GM18517 (cell line): ENCODE results near the gene RAB27B.

ENCODE experiments used
- ATAC-seq: cut with Tn5 transposase; IDR thresholded peaks from one replicate; pipeline ENCODE4 v1.9.1; 2021; ENCODE audit warnings: mild to moderate bottlenecking, moderate library complexity; ENCODE audit not compliant: unreplicated experiment

The RAB27B gene

DNA sequence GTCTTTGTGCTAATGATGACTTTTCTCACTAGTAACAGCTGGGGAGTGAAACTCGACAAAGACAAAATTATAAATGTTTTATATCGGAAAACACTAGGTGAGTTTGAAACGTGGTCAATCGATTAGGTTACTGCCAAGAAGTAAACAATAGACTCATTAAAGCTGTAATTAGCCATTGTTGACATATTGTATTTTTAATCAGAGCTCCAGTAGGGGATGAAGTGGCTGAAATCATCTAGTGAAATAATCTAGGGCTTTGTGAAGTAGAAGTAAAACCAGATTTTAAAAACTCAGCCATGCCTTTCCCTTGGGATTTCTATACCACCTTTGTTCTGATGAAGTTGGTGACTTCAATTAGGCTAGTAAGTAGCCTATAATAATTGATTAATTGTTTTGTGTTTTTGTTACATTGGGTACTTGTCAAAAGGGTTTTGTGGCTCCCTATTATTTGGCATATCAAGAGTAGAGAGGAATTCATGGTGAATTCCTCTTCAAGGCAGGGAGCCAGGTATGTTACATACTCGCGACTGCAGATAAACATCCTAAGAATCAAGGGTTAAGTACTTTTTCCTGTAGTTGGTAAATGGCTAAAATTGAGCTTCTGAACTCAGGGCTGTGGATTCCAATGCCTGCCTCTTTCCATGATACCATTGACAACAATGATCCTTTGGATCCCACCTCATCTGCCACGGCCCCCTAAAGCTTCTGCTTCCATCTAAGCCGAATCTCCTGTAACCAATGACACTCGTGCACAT is 31.6 kb downstream of the RAB27B start:
- no peak for ATAC-seq

DNA sequence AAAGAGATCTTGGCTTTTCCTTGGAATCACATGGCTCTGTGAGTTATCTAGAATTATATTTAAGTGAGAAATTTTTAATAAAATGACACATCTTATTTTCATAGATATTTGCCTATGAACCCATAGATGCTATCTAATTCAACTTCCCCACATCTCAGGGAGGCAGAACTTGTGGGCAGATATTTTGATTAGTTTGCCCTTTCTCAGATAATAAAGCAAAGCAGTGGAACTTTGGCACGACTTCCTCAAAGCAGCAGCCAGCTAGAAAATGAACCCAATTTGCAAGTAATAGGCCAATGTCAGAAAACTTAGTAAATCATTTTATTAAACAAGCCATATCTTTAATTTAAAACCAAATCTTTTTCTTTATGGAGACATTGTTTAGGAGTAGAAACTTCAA is 32.7 kb downstream of the RAB27B start:
- ATAC-seq = no peak

DNA sequence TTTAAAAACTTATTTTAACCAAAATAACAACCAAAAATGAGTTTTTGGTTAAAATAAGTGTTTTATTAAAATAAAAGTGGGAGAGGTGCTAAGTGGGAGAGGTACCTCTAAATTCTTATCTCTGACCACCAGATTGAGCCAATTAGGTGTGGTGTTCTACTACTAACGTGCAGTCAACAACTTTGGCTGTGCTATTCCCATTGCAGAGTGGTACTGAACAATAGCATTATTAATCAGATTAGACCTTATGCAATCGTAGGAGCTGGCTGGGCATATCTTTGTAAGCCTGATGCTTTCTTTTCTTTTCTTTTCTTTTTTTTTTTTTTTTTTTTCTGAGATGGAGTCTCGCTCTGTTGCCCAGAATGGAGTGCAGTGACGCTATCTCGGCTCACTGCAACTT is 38.9 kb downstream of the RAB27B start:
- no peak for ATAC-seq

DNA sequence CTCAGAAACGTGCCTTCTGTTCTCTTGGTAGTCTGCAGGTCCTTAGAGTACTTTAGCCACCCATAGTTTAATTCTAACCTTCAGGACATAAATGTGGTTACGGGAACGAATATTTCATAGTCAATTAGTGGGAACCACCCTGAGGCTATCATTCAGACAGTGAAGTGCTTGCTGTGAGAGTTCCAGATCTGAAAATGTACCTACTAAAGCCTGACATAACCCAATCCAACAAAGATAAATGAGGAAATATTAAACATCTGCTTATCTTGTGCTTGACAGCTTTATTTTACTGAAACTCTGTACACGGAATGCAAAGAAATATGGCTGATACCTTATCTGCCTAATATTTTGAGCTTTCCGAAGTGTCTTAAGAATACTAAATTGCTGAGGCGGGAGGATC is 43.0 kb downstream of the RAB27B start:
- ATAC-seq = no peak

DNA sequence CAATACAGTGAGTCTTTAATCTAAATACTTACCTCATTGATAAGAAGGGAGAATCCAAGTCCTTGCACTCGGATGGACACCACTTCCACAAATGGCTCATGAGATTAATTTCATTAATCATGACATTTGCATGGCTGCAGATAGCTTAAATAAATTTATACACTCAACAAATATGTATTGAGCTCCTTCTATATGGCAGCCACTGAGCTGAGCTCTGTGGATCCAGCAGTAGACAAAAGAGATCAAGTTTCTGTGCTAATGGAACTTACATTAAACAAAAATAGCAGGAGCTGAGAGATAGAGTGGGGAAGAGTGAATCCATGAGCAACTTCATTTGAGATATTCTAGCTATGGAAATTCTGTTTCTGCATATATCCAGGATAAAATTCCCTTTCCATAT is 44.4 kb downstream of the RAB27B start:
- no peak for ATAC-seq

DNA sequence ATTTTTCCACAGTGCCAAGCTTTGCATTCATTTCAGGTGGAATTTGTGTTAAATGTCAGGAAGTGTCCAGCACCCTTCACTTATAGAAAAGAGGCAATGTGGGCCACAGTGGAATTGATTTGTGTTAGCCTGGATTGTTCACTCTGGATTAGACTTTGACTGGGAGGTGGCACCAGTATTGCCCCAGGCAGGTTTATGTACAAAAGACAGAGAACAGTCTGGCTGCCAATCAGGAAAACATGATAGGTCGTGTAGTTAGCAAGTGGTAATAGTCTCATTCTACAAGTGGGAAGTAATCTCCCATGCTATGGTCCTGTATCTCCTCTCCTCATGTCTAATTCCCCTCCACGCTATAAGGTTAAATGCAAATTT is 45.6 kb downstream of the RAB27B start:
- ATAC-seq = no peak

DNA sequence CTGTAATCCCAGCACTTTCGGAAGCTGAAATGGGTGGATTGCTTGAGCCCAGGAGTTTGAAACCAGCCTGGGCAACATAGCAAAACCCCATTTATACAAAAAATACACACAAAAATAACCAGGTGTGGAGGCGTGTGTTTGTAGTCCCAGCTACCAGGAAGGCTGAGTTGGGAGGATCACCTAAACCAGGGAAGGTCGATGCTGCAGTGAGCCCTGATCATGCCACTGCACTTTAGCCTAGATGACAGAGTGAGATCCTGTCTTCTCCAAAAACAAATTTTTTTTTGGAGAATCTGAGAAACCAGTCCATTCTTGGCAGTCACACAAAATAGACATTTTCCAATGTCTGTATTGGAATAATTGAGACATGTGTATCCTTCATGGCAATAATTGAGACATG is 46.8 kb downstream of the RAB27B start:
- ATAC-seq = no peak

DNA sequence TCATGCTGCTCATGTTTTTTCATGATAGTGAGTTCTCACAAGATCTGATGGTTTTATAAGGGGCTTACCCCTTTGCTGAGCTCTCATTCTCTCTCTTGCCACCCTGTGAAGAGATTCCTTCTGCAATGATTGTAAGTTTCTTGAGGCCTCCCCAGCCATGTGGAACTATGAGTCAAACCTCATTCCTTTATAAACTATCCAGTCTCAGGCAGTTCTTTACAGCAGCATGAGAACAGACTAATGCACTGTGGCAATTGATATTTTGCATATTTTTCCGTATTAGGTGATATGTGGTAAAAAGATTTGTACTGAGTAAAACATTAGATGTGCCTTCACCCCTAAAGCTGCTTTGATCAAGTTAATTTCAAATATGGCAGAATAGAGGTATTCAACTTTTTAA is 48.8 kb downstream of the RAB27B start:
- ATAC-seq = no peak

DNA sequence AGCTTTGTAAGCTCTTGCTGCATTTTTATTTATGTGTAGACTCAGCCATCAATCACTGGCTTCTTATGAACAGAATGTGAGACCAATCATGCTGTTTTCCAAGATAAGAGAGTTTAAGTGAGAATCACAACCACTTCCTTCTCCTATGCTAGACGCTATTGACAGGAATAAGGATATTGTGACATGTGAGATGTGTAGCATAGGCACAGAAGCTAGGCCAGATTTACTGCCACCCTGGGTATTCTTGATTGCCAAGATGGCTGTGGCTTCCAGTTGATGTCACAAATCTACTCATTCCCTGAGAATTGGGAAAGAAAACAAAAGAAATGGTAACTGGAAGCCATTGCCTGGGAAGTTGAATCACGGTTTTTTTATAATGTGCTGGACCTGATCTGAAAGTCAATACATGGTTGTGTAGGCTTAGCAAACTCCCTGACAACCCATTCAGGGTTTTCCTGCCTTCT is 49.9 kb downstream of the RAB27B start:
- no peak for ATAC-seq

DNA sequence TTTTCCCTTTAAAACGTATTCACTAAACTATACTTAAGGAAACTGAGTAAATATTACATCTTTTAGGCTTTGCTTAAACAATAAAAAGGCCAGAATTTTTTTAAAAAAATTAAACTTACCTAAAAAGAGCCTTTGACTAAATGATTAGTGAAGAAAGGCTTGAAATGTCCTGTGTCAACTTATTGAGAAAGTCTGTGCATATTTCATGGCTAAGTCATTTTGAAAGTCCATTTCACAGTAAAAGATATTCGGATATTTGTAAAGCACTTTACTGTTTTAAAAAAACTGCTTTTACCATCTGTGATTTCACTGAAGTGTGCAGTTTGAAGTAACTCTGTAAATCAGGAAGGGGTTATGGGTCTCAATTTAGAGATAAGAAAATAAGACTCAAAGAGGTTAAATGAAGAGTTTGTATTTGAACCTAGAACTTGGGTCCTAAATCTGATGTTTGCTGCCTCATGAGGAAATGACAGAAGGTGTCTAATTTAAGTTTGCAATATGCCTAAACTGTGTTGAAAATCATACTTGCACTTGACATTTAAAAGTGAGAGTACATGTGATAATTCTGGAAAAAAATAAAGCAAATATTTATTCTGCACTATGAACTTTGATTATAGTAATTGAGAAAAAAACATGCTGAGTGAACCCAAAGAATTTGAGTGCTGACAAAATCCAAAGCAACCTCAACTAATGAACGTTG is 50.5 kb downstream of the RAB27B start:
- ATAC-seq = no peak

DNA sequence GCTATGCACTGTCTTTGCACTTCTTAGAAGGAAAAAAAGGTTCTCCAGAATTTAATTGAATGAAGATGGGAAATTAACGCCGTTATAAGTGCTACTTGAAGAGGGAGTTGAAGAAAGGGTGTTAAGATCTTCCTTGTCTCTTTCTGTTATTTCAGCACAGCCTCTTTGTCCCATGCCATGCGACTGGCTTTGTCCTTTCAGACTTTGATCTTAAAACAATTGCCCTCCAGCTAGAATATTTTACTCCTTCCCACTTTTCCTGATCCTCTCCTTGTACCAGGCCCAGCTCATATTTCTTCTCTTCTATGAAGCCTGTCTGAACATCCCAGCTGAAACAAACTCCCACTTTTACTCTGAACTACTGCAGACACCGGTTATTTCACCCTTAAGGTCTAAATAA is 51.4 kb downstream of the RAB27B start:
- ATAC-seq = no peak

DNA sequence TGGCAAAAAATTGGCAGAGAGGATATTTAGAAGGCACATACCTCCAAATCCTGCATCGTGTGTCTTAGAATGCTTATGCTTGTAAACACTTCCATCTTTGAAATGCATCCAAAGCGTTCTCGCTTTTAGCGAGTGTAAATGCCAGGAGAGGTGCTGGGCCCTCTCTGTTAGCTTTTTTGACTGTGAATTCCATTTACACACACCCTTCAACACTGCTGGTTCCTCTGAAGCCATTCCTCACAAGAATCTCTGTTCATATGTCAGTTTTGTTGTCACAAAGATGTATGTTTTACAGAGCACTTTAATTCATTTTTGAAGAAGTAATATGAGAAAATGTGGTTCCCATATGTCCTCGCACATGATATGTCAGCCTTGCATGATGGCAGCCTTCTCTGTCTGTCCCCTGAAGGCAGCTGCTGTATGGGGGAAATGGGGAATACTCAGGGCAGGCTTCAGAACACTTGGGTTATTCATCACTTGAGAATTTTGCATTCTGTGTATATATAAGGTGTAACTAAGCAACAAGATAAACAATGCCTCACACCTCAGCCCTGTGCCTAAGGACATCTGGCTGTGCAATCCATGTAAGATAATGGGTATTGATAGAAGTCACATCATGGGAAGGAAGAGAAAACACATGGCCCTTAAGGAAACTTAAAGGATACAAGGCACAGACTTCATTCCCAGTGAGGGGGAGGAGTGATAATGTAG is 52.3 kb downstream of the RAB27B start:
- no peak for ATAC-seq

DNA sequence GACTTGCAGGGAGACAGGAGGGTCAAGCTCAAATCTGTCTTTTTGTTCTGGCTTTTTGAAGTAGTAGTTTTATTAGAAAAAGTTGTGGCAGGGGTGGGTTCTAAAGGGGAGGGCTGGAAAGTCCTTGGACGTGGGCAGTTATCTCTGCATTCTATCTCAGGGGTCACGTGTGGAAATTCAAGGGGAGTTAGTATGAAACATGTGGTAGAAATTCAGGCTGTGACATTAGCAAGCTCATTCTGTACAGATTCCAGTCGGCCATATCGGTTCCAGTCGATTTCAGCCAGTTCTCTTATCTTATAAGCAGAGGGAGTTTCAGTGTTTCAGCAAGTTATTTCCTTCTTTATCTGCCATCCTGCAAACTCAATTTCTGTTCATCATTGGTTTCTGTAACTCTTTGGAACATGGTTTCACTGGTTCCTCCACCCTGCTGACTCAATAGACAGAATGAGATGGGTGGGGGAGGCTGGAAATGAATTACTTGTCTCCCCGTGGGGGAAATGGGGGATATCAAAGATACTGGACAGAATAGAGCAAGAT is 53.0 kb downstream of the RAB27B start:
- ATAC-seq = no peak

DNA sequence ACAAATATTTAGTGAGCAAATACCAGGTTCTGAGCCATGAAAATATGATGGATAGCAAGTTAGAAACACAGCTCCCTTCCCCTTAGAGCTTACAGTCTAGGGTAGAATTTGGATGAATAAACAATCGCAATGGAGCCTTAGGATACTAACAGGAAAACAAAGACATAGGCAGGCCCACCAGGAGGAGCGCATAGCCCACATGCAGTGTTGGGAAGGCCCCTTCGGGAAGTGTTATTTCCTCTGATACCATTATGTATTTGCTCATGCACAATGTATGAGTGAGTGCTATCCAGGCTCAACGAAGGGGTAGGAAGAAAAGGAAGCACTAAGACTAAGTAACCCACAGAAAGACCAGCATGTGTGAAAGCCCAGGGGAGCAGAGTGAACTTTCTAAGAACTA is 54.0 kb downstream of the RAB27B start:
- ATAC-seq = no peak

DNA sequence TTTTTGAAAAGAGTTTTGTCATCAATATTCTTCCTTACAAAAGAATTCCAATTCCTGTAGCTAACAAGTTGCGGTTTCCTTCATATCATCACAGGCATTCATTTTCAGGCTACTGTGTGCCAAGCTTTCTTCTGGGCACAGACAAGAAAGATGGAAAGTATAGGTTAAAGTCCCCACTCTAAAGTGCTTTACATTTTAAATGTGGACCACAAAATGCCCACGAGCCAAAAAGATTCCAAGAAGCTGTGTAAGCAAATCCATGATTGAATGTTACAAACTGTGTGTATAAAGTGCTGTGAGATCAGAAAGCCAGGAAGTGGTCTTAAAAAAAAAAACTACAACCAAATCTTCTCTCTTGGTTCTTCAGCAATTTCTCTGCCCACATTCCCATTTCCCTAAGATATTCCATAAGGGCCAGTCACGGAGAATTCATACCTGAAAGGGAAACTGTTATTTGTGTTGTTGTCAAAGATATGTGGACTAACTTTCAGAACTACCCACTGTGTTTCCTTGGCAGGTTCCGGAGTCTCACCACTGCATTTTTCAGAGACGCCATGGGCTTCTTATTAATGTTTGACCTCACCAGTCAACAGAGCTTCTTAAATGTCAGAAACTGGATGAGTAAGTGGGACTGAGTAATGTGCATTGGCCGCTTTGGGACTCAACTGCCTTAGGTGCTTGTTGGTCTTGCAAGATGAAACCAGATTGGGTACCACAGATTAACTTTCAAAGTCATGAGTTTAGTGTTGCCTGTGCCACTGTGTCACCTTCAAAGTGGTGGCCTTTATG is 55.7 kb downstream of the RAB27B start:
- no peak for ATAC-seq

DNA sequence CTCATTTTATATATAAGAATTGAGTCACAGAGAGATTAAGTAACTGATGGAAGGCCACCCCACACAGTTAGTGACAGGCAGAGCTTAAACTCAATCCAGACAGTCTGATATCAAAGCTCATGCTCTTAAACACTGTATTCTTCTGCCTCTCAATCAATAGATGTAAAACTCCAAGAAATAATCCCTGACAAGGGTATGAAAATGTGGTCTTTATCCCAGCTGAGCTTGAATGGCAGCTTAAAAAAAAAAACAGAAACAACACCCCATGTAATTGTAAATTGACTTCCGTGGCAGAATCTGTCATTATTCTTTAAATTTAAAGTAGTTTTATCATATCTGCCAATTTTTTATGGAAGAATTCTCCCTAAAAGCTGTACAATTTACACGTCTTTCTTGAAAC is 60.1 kb downstream of the RAB27B start:
- no peak for ATAC-seq

DNA sequence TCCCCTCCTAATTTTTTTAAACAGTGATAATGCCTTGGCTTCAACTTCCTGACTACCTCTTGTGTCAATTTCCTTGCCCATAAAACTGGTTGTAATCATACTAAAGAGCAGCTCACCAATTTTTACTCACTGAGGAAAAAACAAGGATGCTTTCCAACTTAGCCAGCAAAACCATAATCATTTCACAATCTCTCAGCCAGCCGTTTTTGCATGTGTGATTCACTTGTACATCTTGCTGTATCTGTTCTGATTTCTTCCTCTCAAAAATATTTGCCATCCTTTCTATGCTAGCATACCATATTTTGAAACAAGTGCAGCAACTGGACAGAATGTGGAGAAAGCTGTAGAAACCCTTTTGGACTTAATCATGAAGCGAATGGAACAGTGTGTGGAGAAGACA is 60.7 kb downstream of the RAB27B start:
- ATAC-seq = no peak

DNA sequence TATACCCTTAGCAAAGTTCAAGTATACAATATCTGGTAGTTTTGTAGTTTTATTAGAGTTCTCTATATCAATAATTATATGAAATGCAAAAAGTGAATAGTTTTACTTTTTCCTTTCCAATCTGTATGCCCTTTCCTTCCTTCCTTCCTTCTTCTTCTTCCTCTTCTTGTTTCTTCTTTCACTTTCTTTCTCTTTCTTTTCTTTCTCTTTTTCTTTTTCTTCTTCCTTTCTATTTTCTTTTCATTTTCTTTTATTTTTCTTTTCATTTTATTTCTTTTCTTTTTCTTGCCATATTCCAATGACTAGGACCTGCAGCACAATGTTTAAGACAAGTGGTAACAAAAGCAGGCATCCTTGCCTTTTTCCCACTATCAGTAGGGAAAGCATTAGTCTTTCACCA is 71.2 kb downstream of the RAB27B start:
- ATAC-seq = no peak

DNA sequence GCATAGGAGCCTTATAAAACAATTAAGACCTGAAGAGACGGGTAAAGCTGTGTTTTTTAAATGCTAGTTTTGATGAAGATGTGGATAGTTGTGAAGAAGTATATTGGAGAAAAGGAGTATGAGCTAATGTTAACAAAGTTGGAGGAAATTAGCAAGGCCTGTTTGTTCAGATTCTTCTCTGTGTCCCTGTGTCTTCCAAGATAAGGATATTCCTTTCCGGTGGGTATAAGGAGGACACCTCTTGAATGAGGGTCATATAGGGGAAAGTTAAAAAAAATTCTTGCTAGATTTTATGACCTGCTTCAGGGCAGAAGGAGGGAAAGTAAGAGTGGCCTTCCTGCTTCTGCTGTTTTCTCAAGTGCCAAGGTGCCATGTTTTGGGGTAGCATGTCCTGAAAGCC is 72.0 kb downstream of the RAB27B start:
- no peak for ATAC-seq

DNA sequence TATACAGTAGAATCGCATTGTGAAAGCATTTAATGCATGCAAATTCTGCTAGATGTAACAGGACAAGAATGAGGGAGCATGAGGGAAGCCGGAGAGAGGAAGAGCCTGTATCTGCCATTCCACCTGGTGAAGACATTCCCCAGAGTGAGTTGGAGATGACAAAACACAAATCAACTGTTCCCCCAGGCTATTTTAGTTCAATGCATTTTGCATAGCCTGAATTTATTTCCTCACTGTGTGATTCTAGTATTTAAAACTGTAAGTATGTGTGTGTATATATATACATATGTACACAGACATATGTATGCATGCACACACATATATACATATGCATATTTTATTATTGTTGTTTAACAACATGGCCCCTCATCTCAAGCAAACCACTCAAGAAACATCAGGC is 76.3 kb downstream of the RAB27B start:
- no peak for ATAC-seq

DNA sequence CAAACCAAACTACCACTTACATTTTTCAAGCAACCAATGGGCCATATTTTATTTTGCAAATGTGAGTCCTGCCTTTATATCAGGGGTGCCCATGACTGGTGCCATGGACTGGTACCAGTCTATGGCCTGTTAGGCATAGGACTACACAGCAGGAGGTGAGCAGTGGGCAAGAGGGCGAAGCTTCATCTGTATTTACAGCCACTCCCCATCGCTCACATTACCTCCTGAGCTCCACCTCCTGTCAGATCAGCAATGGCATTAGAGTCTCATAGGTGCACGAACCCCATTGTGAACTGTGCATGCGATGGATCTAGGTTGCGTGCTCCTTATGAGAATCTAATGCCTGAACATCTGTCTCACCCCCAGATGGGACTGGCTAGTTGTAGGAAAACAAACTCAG is 77.4 kb downstream of the RAB27B start:
- ATAC-seq = no peak
